Activated CD4-positive, alpha-beta T cell treated with anti-CD3 and anti-CD28 coated beads, Interleukin-2, amount 50 U/mL, for 4 hours (primary cell): ENCODE data around the gene SMIM45.

Experiments
- DNase-seq, 2 experiments: peaks; one replicate each; pipeline ENCODE4 v3.0.0-alpha.2; 2020

SMIM45 gene

GRCh38 chr22:41915786-41916493 lies 36.0 kb upstream of the SMIM45 start:
- DNase-seq: no peak

- DNase-seq: no peak
Observed at GRCh38 chr22:41916745-41917358, 35.1 kb upstream of the SMIM45 start.

GRCh38 chr22:41917375-41917902 lies 34.5 kb upstream of the SMIM45 start:
- no peak for DNase-seq

GRCh38 chr22:41917903-41918791 lies 33.8 kb upstream of the SMIM45 start:
- no peak for DNase-seq

GRCh38 chr22:41919357-41920224 lies 32.4 kb upstream of the SMIM45 start:
- peak; percentile 58 to 59 for DNase-seq

GRCh38 chr22:41920271-41920976 lies 31.5 kb upstream of the SMIM45 start:
- no peak for DNase-seq

- DNase-seq: no peak
Observed at GRCh38 chr22:41922328-41922727, 29.6 kb upstream of the SMIM45 start.

GRCh38 chr22:41922940-41923594 lies 28.9 kb upstream of the SMIM45 start:
- DNase-seq: no peak

- no peak for DNase-seq
Observed at GRCh38 chr22:41923595-41924276, 28.2 kb upstream of the SMIM45 start.

GRCh38 chr22:41925783-41926460 lies 26.0 kb upstream of the SMIM45 start:
- DNase-seq: peak; percentile 70 to 76

GRCh38 chr22:41927813-41928212 lies 24.1 kb upstream of the SMIM45 start:
- no peak for DNase-seq

GRCh38 chr22:41928593-41929417 lies 23.1 kb upstream of the SMIM45 start:
- no peak for DNase-seq

GRCh38 chr22:41929418-41929810 lies 22.5 kb upstream of the SMIM45 start:
- DNase-seq: no peak

GRCh38 chr22:41931701-41932269 lies 20.2 kb upstream of the SMIM45 start:
- DNase-seq: no peak

- DNase-seq: no peak
Observed at GRCh38 chr22:41932353-41932752, 19.6 kb upstream of the SMIM45 start.

GRCh38 chr22:41933411-41934177 lies 18.4 kb upstream of the SMIM45 start:
- no peak for DNase-seq

- DNase-seq: no peak
Observed at GRCh38 chr22:41934284-41935014, 17.5 kb upstream of the SMIM45 start.
